ENCODE data around the gene SYVN1. TPM values are rescaled to one million over a fixed set of nuclear protein-coding genes. Genes with fewer than 3 reads are reported as not detected.

SYVN1 gene
- polyA plus RNA-seq, 1 of the 3 experiments (the other 2 are of a cell fraction): 31.9 TPM

DNA sequence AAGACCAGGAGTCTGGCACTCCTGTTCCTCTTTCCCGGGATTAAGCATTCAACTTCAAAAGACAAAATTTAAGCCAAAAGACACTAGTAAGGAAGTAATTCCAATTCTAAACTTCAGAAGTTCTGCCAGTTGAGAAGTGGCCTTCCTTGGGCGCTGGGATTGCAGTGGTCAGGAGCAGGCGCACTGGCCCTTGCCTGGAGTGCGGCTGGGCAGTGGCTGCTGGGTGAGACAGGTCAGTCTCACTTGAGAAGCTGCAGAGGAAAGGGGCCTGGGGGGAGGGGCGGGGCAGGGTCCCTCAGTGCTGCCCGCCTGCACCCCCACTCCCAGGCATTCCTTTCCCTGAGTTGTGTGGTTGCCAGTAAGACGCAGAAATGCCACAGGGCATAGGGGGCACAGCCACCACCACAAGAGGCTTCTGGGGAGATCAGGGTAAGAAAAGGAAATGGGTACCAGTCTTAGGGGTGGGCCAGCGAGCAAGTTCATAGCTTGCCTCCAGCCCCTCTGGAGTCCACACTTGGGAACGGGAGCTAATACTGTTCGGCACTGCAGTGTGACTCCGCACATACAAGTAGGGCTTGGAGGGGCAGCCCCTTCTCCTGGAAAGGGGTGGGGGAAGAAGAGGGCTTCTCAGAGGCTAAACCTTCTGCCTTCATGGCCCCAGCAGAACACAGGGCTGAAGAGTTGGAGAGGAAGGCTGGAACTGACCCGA is 6.7 kb downstream of the SYVN1 start:
- Histone ChIP-seq H3K36me3 (replicated peaks in 1 of 2; ENCODE audit: control insufficient read depth in 1 of 2, insufficient read depth in 2 of 2, low read length in 1 of 2) (peaks cover 25 to 77% of the 10 kb centered on the region in 2 experiments), H3K4me2 (no peak overlapping the region), H2AFZ (ENCODE audit: low read depth) (no peak overlapping the region), H3K4me3 (ENCODE audit: low read depth in 2 of 2, low read length in 1 of 2) (no peak overlapping the region), H3K9me2 (no peaks in the 10 kb centered on the region), H4K20me1 (ENCODE audit: insufficient read depth) (no peaks in the 10 kb centered on the region; the same call in 1 of the 2 replicates), H3K9ac (no peak overlapping the region), H3K79me2 (ENCODE audit: insufficient read depth) (peaks cover 38% of the 10 kb centered on the region), H3K27me3 (ENCODE audit: insufficient read depth) (no peaks in the 10 kb centered on the region), H3K27ac (ENCODE audit: low read depth in 2 of 2, low read length in 1 of 2) (no peak overlapping the region), H3K9me3 (no peaks in the 10 kb centered on the region), H3F3A (replicated peaks; ENCODE audit: insufficient read depth) (peaks cover 10% of the 10 kb centered on the region), H3K4me1 (ENCODE audit: control insufficient read depth in 1 of 2, insufficient read depth in 2 of 2, low read depth in 1 of 2, low read length in 1 of 2) (peaks cover 5 to 6% of the 10 kb centered on the region in 2 experiments; a peak in 2 of 4 replicates)
- WGBS (ENCODE audit: low lambda C conversion rate): 94% methylated on average over 9 of the region's 12 CpGs
- CTCF ChIA-PET: interaction anchor here (0.9 to 2.0 kb wide), 2 partner anchors 10 to 105 kb away, joined by 3 to 10 read pairs; partner anchors contain the start of gene ZNHIT2
- TF ChIP-seq NRF1 (IDR thresholded peaks at IDR 0.05; ENCODE audit: low read depth, low read length): no peak
- no peak for TF ChIP-seq TEAD4 (IDR thresholded peaks at IDR 0.05; ENCODE audit: borderline replicate concordance, insufficient read depth)
- no peak for TF ChIP-seq TCF12 (IDR thresholded peaks at IDR 0.05)
- TF ChIP-seq, protein P1, sequence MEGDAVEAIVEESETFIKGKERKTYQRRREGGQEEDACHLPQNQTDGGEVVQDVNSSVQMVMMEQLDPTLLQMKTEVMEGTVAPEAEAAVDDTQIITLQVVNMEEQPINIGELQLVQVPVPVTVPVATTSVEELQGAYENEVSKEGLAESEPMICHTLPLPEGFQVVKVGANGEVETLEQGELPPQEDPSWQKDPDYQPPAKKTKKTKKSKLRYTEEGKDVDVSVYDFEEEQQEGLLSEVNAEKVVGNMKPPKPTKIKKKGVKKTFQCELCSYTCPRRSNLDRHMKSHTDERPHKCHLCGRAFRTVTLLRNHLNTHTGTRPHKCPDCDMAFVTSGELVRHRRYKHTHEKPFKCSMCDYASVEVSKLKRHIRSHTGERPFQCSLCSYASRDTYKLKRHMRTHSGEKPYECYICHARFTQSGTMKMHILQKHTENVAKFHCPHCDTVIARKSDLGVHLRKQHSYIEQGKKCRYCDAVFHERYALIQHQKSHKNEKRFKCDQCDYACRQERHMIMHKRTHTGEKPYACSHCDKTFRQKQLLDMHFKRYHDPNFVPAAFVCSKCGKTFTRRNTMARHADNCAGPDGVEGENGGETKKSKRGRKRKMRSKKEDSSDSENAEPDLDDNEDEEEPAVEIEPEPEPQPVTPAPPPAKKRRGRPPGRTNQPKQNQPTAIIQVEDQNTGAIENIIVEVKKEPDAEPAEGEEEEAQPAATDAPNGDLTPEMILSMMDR (IDR thresholded peaks at IDR 0.05): no peak
- TF ChIP-seq, protein P2, sequence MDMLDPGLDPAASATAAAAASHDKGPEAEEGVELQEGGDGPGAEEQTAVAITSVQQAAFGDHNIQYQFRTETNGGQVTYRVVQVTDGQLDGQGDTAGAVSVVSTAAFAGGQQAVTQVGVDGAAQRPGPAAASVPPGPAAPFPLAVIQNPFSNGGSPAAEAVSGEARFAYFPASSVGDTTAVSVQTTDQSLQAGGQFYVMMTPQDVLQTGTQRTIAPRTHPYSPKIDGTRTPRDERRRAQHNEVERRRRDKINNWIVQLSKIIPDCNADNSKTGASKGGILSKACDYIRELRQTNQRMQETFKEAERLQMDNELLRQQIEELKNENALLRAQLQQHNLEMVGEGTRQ (IDR thresholded peaks at IDR 0.05; ENCODE audit: borderline replicate concordance, low read depth, low read length): no peak
- TF ChIP-seq, protein P3, sequence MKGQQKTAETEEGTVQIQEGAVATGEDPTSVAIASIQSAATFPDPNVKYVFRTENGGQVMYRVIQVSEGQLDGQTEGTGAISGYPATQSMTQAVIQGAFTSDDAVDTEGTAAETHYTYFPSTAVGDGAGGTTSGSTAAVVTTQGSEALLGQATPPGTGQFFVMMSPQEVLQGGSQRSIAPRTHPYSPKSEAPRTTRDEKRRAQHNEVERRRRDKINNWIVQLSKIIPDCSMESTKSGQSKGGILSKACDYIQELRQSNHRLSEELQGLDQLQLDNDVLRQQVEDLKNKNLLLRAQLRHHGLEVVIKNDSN (IDR thresholded peaks at IDR 0.05; ENCODE audit: borderline replicate concordance, low read depth): no peak
- TF ChIP-seq GABPA (IDR thresholded peaks at IDR 0.05; ENCODE audit: low read depth): no peak
- TF ChIP-seq MEF2A (IDR thresholded peaks at IDR 0.05; ENCODE audit: borderline replicate concordance, low read depth): no peak
- TF ChIP-seq ELF1 (IDR thresholded peaks at IDR 0.05): no peak
- TF ChIP-seq CHD2 (IDR thresholded peaks at IDR 0.05; ENCODE audit: low read length, partially characterized antibody): no peak
- TF ChIP-seq FOXJ3 (CRISPR knock-in tag; IDR thresholded peaks at IDR 0.05): no peak
- TF ChIP-seq NFIC (IDR thresholded peaks at IDR 0.05; ENCODE audit: borderline replicate concordance): no peak
- TF ChIP-seq, protein P4, sequence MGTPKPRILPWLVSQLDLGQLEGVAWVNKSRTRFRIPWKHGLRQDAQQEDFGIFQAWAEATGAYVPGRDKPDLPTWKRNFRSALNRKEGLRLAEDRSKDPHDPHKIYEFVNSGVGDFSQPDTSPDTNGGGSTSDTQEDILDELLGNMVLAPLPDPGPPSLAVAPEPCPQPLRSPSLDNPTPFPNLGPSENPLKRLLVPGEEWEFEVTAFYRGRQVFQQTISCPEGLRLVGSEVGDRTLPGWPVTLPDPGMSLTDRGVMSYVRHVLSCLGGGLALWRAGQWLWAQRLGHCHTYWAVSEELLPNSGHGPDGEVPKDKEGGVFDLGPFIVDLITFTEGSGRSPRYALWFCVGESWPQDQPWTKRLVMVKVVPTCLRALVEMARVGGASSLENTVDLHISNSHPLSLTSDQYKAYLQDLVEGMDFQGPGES (IDR thresholded peaks at IDR 0.05; ENCODE audit: low read depth, low read length): no peak
- no peak for TF ChIP-seq EZH2phosphoT487 (IDR thresholded peaks at IDR 0.05; ENCODE audit: borderline replicate concordance, low read depth)
- TF ChIP-seq, protein P5, sequence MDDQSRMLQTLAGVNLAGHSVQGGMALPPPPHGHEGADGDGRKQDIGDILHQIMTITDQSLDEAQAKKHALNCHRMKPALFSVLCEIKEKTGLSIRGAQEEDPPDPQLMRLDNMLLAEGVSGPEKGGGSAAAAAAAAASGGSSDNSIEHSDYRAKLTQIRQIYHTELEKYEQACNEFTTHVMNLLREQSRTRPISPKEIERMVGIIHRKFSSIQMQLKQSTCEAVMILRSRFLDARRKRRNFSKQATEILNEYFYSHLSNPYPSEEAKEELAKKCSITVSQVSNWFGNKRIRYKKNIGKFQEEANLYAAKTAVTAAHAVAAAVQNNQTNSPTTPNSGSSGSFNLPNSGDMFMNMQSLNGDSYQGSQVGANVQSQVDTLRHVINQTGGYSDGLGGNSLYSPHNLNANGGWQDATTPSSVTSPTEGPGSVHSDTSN (IDR thresholded peaks at IDR 0.05): no peak
- TF ChIP-seq EP300 (IDR thresholded peaks at IDR 0.05; ENCODE audit: borderline replicate concordance in 1 of 2, low read depth in 1 of 2, low read length in 1 of 2): no peak
- DNase-seq: no peak
- POLR2A ChIA-PET: interaction anchor here (1.5 to 1.6 kb wide), 2 partner anchors 15 to 53 kb away, joined by 4 read pairs; no protein-coding TSS in a partner anchor
